ENCODE data around the gene FNIP2. TPM values are rescaled to one million over a fixed set of nuclear protein-coding genes. Genes with fewer than 3 reads are reported as not detected.

FNIP2 gene
- total and polyA plus RNA-seq, 3 experiments from 2014 or later: 5.1 to 13.3 (median 11.7) TPM

DNA sequence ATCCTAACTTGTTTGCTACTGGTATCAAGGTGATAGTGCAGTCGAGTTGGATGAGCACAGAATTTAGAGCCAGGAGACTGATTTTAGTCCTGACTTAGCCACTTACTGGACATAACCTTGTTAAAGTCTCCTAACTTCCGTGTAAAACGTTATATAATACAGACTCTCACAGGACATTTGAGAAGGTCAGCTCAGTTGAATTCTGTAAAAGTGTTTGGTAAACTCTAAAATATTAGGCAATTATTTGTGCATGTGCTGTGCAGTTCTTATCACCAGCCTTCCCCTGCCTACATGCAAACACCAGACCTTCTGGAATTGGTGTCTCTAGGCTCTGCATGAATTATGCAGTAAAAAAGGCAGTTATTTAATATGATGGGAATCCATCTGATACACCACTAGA, 45.4 kb downstream of the FNIP2 start:
- Mint-ChIP-seq H3K27ac (no peak overlapping the region), H3K9me3 (no peaks in the 10 kb centered on the region), H3K4me3 (no peak overlapping the region), H3K27me3 (no peaks in the 10 kb centered on the region), H3K36me3 (no peaks in the 10 kb centered on the region), H3K4me1 (peaks cover 37 to 42% (median 41%) of the 10 kb centered on the region in 3 donors)
- H3K4me3 ChIP-seq (ENCODE audit: low read length): no peak overlapping the region
- no peaks in the 10 kb centered on the region for H3K9me3 ChIP-seq (ENCODE audit: low read length)
- no peak overlapping the region for H3K27ac ChIP-seq (ENCODE audit: low read depth, low read length)
- POLR2A ChIA-PET: no interaction called here
- no peaks in the 10 kb centered on the region for H3K36me3 ChIP-seq (ENCODE audit: insufficient read depth, low read length)
- CTCF ChIA-PET: no interaction called here
- no peak for DNase-seq
- H3K27me3 ChIP-seq (ENCODE audit: insufficient read depth, low read length, poor library complexity, severe bottlenecking): no peaks in the 10 kb centered on the region
- H3K4me1 ChIP-seq (ENCODE audit: insufficient read depth, low read length): peaks cover 25% of the 10 kb centered on the region

DNA sequence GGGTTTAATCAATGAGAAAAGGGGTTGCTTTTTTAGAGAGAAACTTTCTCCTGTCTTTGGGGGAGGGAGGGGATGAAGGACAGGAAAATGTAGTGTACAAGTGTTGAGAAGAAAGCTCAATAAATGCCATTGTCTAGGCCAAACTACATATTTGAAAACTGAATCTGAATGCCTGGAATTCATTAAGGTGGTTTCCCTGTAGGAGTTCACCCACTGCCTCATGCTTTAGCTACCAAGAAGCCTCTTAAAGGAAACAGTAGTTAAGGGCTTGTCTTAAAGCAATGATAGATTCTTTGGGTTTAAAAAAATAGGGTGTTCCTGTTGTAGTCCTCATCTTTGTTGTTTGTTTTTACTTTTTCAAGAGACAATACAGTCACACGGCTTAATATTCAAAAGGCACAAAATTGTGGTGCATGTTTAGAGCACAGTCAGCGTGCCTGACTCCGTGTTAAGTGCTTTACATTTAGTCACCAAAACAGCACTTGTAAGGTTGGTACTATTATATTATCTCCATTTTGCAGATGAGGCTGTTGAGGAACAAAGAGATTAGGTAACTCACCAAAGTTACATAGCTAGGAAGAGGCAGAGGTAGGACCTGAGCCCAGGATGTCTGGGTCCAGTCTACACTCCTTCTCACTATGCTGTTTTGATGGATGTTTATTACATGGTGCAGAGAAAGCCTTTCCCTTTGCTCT, 46.0 kb downstream of the FNIP2 start:
- POLR2A ChIA-PET: no interaction called here
- no peaks in the 10 kb centered on the region for H3K27me3 ChIP-seq (ENCODE audit: insufficient read depth, low read length, poor library complexity, severe bottlenecking)
- H3K36me3 ChIP-seq (ENCODE audit: insufficient read depth, low read length): no peaks in the 10 kb centered on the region
- H3K27me3 Mint-ChIP-seq: no peaks in the 10 kb centered on the region
- CTCF ChIA-PET: no interaction called here
- H3K4me3 Mint-ChIP-seq: no peak overlapping the region
- H3K27ac ChIP-seq (ENCODE audit: low read depth, low read length): no peak overlapping the region
- H3K9me3 ChIP-seq (ENCODE audit: low read length): no peaks in the 10 kb centered on the region
- no peak overlapping the region for H3K27ac Mint-ChIP-seq
- H3K4me3 ChIP-seq (ENCODE audit: low read length): no peak overlapping the region
- H3K36me3 Mint-ChIP-seq: no peaks in the 10 kb centered on the region
- peaks cover 21% of the 10 kb centered on the region for H3K4me1 ChIP-seq (ENCODE audit: insufficient read depth, low read length)
- no peaks in the 10 kb centered on the region for H3K9me3 Mint-ChIP-seq
- peaks cover 32 to 37% (median 36%) of the 10 kb centered on the region in 3 donors for H3K4me1 Mint-ChIP-seq
- DNase-seq: no peak

DNA sequence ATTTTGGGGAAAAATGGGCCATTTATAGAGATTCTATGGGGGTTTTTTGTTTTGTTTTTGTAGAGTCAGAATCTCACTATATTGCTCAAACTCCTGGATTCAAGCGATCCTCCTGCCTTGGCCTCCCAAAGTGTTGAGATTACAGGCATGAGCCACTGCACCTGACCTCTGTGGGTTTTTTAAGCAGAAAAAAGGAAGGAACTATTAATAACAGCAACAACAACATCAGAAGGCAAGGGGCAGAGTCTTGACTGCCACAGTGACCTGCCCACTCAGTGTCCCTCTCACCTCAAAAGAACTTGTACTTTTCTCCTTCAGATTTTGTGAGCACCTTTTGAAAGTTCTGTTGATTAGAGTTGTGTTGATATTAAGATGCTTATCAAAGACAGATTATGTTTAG, 48.1 kb downstream of the FNIP2 start:
- Histone ChIP-seq H3K36me3 (ENCODE audit: insufficient read depth, low read length) (no peaks in the 10 kb centered on the region), H3K4me3 (ENCODE audit: low read length) (no peak overlapping the region), H3K9me3 (ENCODE audit: low read length) (no peaks in the 10 kb centered on the region), H3K4me1 (ENCODE audit: insufficient read depth, low read length) (peaks cover 4% of the 10 kb centered on the region), H3K27me3 (ENCODE audit: insufficient read depth, low read length, poor library complexity, severe bottlenecking) (no peaks in the 10 kb centered on the region), H3K27ac (ENCODE audit: low read depth, low read length) (no peak overlapping the region)
- Mint-ChIP-seq H3K4me1 (peaks cover 16 to 21% (median 18%) of the 10 kb centered on the region in 3 donors), H3K27ac (no peak overlapping the region), H3K4me3 (no peak overlapping the region), H3K27me3 (no peaks in the 10 kb centered on the region), H3K9me3 (no peaks in the 10 kb centered on the region), H3K36me3 (peaks cover 0 to 1% (median 0%) of the 10 kb centered on the region in 3 donors)
- ChIA-PET CTCF (interaction anchor here (1.9 kb wide), 1 partner anchor 9 kb away, joined by 6 read pairs; no protein-coding TSS in a partner anchor), POLR2A (no interaction called here)
- no peak for DNase-seq

DNA sequence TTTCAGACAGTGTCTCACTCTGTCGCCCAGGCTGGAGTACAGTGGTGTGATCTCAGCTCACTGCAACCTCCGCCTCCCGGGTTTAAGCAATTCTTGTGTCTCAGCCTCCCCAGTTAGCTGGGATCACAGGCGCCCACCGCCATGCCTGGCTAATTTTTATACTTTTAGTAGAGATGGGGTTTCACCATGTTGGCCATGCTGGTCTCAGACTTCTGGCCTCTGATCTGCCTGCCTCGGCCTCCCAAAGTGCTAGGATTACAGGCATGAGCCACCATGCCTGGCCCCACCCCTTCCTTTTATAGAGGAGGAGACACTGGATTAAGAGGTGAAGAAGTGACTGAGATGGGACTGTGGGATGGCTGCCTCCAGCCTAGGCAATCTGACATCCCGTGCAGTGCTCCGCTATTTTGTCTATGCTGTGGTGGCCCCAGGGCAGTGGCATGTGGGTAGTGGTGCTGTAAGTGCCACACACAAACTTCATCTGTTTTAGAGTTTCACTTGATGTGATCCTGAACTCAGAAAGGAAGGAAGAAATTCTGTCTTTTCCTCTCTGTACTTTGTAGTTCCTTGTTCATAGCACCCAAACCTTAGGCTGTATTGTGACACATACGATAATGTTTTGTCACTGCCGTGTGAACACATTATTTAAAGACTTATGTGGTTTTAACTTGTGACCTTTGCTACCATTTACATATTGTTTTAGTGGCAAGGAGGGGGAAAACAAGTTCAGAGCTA, 48.9 kb downstream of the FNIP2 start:
- no peak for DNase-seq
- Histone ChIP-seq H3K9me3 (ENCODE audit: low read length) (no peaks in the 10 kb centered on the region), H3K4me1 (ENCODE audit: insufficient read depth, low read length) (no peaks in the 10 kb centered on the region), H3K27me3 (ENCODE audit: insufficient read depth, low read length, poor library complexity, severe bottlenecking) (no peaks in the 10 kb centered on the region), H3K36me3 (ENCODE audit: insufficient read depth, low read length) (no peaks in the 10 kb centered on the region), H3K27ac (ENCODE audit: low read depth, low read length) (no peak overlapping the region), H3K4me3 (ENCODE audit: low read length) (no peak overlapping the region)
- Mint-ChIP-seq H3K4me3 (no peak overlapping the region), H3K27me3 (no peaks in the 10 kb centered on the region), H3K36me3 (peaks cover 0 to 1% (median 0%) of the 10 kb centered on the region in 3 donors), H3K27ac (peak overlapping the region in 3 of 8 donors; percentile 17 to 63 (median 28)), H3K9me3 (no peaks in the 10 kb centered on the region), H3K4me1 (peaks cover 14 to 19% (median 16%) of the 10 kb centered on the region in 3 donors)
- ChIA-PET POLR2A (no interaction called here), CTCF (interaction anchor here (1.9 kb wide), 1 partner anchor 8 kb away, joined by 6 read pairs; no protein-coding TSS in a partner anchor)

DNA sequence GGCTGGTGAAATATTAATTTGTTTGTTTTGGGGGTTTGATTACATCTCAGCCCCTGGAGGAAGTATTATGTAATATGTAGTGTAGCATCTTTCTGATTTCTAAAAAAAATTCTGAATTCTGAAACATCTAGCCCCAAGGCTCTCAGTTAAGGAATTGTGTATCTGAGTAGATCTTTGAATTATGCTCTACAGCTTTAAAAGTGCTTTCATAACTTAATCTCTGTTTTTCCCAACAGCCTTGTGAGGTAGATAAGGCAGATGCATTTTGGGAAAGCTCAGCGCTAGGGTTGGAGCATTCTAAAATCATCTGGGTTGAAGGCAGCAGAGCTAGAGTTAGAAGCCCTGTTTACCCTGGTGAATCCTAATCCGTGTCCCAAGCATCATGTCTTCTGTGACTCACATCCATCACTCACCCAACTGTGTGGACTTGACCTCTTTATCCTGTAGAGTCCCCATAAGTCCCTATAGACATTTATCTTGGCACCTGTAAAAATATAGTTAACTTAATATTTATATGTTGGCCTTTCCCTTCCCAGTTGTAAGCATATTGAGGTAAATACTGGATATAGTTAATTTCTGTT, 49.8 kb downstream of the FNIP2 start:
- CTCF ChIA-PET: no interaction called here
- H3K36me3 ChIP-seq (ENCODE audit: insufficient read depth, low read length): no peaks in the 10 kb centered on the region
- no peak for DNase-seq
- no peak overlapping the region for H3K27ac ChIP-seq (ENCODE audit: low read depth, low read length)
- no peaks in the 10 kb centered on the region for H3K27me3 ChIP-seq (ENCODE audit: insufficient read depth, low read length, poor library complexity, severe bottlenecking)
- Mint-ChIP-seq H3K9me3 (no peaks in the 10 kb centered on the region), H3K27ac (peak overlapping the region in 2 of 8 donors; percentile 9 to 17), H3K4me3 (no peak overlapping the region), H3K4me1 (peaks cover 14 to 19% (median 16%) of the 10 kb centered on the region in 3 donors), H3K36me3 (peaks cover 0 to 1% (median 0%) of the 10 kb centered on the region in 3 donors), H3K27me3 (no peaks in the 10 kb centered on the region)
- POLR2A ChIA-PET: no interaction called here
- H3K9me3 ChIP-seq (ENCODE audit: low read length): no peaks in the 10 kb centered on the region
- no peaks in the 10 kb centered on the region for H3K4me1 ChIP-seq (ENCODE audit: insufficient read depth, low read length)
- H3K4me3 ChIP-seq (ENCODE audit: low read length): no peak overlapping the region

DNA sequence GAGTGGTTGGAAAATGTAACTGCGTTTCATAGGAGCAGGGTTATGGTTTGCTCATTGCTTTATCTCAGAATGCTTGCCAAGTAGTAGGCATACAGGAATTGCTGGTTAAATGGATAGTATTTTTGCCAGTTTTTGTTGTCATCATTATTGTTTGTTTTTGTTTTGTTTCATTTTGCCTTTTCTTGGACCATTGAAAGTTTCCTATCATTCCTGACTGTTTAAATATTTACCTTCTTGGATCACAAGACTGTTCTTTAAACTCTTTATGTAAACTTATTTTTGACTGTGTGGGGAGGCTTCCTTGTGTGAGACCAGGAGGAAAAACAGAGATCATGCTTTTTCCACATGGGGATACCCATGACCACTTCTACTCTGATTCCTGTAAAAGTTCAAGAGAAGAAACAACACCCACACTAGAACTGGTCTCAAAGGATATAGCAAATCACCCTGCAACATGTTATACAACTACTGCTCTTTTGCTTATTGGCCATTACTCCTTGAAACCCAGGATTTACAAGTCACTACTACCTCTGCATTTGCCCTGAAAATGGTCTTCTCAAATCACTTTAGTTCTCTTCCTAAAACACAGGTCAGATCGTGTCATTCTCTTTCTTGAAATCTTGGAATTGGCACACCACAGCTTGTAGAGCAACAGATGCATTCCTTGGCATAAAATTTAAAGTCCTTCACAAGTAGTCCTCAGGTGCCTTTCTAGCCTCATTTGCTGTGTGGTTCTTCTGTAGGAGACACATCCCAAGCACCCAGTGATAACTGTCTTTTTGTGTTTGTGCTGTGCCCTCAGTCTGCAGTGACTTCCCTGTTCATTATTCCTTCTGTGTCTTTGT, 51.3 kb downstream of the FNIP2 start:
- CTCF ChIA-PET: no interaction called here
- Mint-ChIP-seq H3K36me3 (peaks cover 0 to 1% (median 0%) of the 10 kb centered on the region in 3 donors), H3K27me3 (no peaks in the 10 kb centered on the region), H3K27ac (no peak overlapping the region), H3K9me3 (no peaks in the 10 kb centered on the region), H3K4me3 (no peak overlapping the region), H3K4me1 (peaks cover 18 to 31% (median 27%) of the 10 kb centered on the region in 3 donors)
- Histone ChIP-seq H3K27ac (ENCODE audit: low read depth, low read length) (no peak overlapping the region), H3K36me3 (ENCODE audit: insufficient read depth, low read length) (no peaks in the 10 kb centered on the region), H3K4me1 (ENCODE audit: insufficient read depth, low read length) (no peaks in the 10 kb centered on the region), H3K4me3 (ENCODE audit: low read length) (no peak overlapping the region), H3K9me3 (ENCODE audit: low read length) (no peaks in the 10 kb centered on the region), H3K27me3 (ENCODE audit: insufficient read depth, low read length, poor library complexity, severe bottlenecking) (no peaks in the 10 kb centered on the region)
- no peak for DNase-seq
- POLR2A ChIA-PET: no interaction called here

DNA sequence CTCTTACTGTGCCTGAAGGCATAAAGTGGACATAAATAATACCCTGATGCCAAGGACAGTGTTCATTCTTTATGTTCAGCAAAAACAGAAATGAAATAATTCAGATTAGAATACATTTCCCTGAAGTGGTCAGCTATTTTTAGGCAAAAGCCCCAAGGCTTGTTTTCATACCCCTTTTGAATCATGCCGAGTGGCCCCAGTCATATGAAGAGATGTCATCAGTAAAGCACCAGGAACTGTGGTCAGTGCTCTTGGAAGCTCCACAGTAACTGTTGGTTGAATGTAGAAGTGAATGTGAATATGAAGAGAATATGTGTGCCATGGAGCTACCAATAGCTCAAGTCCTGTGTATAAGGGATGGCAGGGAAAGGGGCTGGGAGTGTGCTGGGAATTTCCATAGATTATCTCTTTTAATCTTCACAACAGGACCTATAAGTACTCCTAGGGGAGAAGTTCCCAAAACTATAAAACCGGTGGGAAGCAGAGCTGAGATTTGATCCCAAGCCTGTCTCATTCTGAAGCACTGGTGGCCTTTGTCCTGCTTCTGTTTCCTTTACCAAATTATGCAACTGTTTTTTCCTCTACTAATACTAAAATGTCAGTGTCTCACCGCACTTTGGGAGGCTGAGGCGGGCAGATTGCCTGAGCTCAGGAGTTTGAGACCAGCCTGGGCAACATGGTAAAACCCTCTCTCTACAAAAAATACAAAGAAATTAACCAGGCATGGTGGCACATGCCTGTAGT, 52.6 kb downstream of the FNIP2 start:
- H3K9me3 Mint-ChIP-seq: no peaks in the 10 kb centered on the region
- Histone ChIP-seq H3K9me3 (ENCODE audit: low read length) (no peaks in the 10 kb centered on the region), H3K36me3 (ENCODE audit: insufficient read depth, low read length) (no peaks in the 10 kb centered on the region), H3K4me3 (ENCODE audit: low read length) (no peak overlapping the region), H3K27ac (ENCODE audit: low read depth, low read length) (no peak overlapping the region), H3K27me3 (ENCODE audit: insufficient read depth, low read length, poor library complexity, severe bottlenecking) (no peaks in the 10 kb centered on the region), H3K4me1 (ENCODE audit: insufficient read depth, low read length) (peaks cover 6% of the 10 kb centered on the region)
- H3K4me1 Mint-ChIP-seq: peaks cover 27 to 44% (median 39%) of the 10 kb centered on the region in 3 donors
- DNase-seq: no peak
- no peaks in the 10 kb centered on the region for H3K27me3 Mint-ChIP-seq
- H3K27ac Mint-ChIP-seq: no peak overlapping the region
- H3K36me3 Mint-ChIP-seq: peaks cover 0 to 1% (median 0%) of the 10 kb centered on the region in 3 donors
- H3K4me3 Mint-ChIP-seq: no peak overlapping the region
- CTCF ChIA-PET: no interaction called here
- POLR2A ChIA-PET: no interaction called here

Data from CD8-positive, alpha-beta memory T cell (primary cell).